Fibroblast of lung (primary cell): ENCODE measurements around the gene DENND11. TPM values are rescaled to one million over a fixed set of nuclear protein-coding genes. Genes with fewer than 3 reads are reported as not detected.

Source experiments
- DNase-seq, 2 donors: peaks; one replicate each; pipeline versions ENCODE4 v3.0.0 to v3.0.0-alpha.2; 2010; ENCODE audit warnings: low read depth in 2 of 2
- H2AFZ ChIP-seq: 2 replicates; pipeline ENCODE4 v1.5.1; 2012; ENCODE audit warnings: low read length, control low read depth, inconsistent platforms
- H3K27ac ChIP-seq: 2 replicates; pipeline ENCODE4 v1.5.1; 2011; ENCODE audit warnings: low read length, control low read depth; ENCODE audit not compliant: insufficient read depth
- H3K27me3 ChIP-seq: 2 replicates; pipeline ENCODE4 v1.5.1; 2011; ENCODE audit warnings: mild to moderate bottlenecking, low read length; ENCODE audit not compliant: control insufficient read depth, insufficient read depth
- H3K36me3 ChIP-seq: 2 replicates; pipeline ENCODE4 v1.5.1; 2011; ENCODE audit warnings: low read length; ENCODE audit not compliant: control insufficient read depth, insufficient read depth
- H3K4me1 ChIP-seq: 2 replicates; pipeline ENCODE4 v1.5.1; 2011; ENCODE audit warnings: low read length; ENCODE audit not compliant: control insufficient read depth, insufficient read depth; ENCODE audit errors: extremely low read depth
- H3K4me2 ChIP-seq: 2 replicates; pipeline ENCODE4 v1.5.1; 2011; ENCODE audit warnings: low read length, control low read depth; ENCODE audit not compliant: insufficient read depth; ENCODE audit errors: extremely low read depth
- H3K4me3 ChIP-seq, 4 experiments: fragments of 200-600 bp in 1 of 4; sonication (generic) in 1 of 4; replicated peaks in 1 of 4; 2 replicates each; pipeline ENCODE4 v1.5.1; 2011 to 2016; ENCODE audit warnings: low read length in 4 of 4, low read depth in 3 of 4, mild to moderate bottlenecking in 3 of 4, control low read depth in 2 of 4, inconsistent platforms in 1 of 4, mixed read lengths in 1 of 4; ENCODE audit not compliant: insufficient read depth in 1 of 4; ENCODE audit errors: control extremely low read depth in 1 of 4
- H3K79me2 ChIP-seq: 2 replicates; pipeline ENCODE4 v1.5.1; 2012; ENCODE audit warnings: mild to moderate bottlenecking, low read length, inconsistent platforms; ENCODE audit not compliant: control insufficient read depth, insufficient read depth
- H3K9ac ChIP-seq: 2 replicates; pipeline ENCODE4 v1.5.1; 2011; ENCODE audit warnings: mild to moderate bottlenecking, low read length, control low read depth; ENCODE audit not compliant: insufficient read depth
- H3K9me3 ChIP-seq: 2 replicates; pipeline ENCODE4 v1.5.1; 2012; ENCODE audit warnings: low read depth, low read length; ENCODE audit not compliant: control insufficient read depth, insufficient read depth
- H4K20me1 ChIP-seq: 2 replicates; pipeline ENCODE4 v1.5.1; 2011; ENCODE audit warnings: low read length; ENCODE audit not compliant: control insufficient read depth, insufficient read depth; ENCODE audit errors: extremely low read depth
- EZH2 ChIP-seq: IDR thresholded peaks from 2 replicates; pipeline ENCODE4 v1.5.1; 2012; ENCODE audit warnings: low read length, control low read depth, mild to moderate bottlenecking; ENCODE audit errors: missing control alignments
- polyA plus RNA-seq, 2 donors: library from polyadenylated mRNA; depleted of rRNA in 1 of 2; stranded (reverse) in 1 of 2; unstranded in 1 of 2; fragments of >200 nt; gene quantifications; 2 replicates each; pipeline ENCODE4 v1.2.1, GENCODE V29; 2011 to 2012; ENCODE audit warnings: missing spikeins in 1 of 2
- total RNA-seq: library from RNA; depleted of rRNA; stranded (reverse); fragments of >200 nt; gene quantifications from 2 replicates; pipeline ENCODE4 v1.2.1, GENCODE V29; 2014
- TF ChIP-seq, protein P1 (sequence below), 2 donors: IDR thresholded peaks in 1 of 2; conservative IDR thresholded peaks in 1 of 2; 1 replicate in 1 of 2; 2 replicates in 1 of 2; pipeline ENCODE4 v1.5.1; 2011 to 2012; ENCODE audit warnings: low read length in 2 of 2, control low read depth in 1 of 2, inconsistent platforms in 1 of 2, low read depth in 1 of 2, mild to moderate bottlenecking in 1 of 2

Gene DENND11
- total and polyA plus RNA-seq, 2 donors (not counting 1 experiment from before 2014, with no cell fraction given): 2.7 to 6.1 TPM

DNA sequence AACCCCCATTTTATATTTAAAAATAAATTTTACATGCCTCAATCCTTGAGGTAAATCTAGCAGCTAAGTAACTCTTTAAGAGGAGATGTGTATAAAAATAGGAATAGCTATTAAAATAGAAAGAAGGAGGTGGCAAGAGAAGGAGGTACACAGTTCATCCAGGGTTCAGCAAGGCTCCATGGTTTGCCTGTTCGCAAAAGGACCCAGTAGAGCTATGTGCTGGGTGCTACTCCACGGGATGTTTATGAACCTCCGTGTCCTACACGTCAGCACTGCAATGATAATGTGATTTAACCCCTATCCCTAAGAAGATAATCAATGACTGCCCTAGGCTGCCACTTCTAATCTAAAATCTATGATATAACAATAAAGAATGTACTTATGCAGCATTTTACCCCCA lies 926 bp upstream of the DENND11 start:
- DNase-seq: no peak
- no peak overlapping the region for H2AFZ ChIP-seq
- peak overlapping the region in 1 of 4 experiments; percentile 78 for H3K4me3 ChIP-seq
- H3K27ac ChIP-seq: no peak overlapping the region
- no peak overlapping the region for H3K9ac ChIP-seq
- no peaks in the 10 kb centered on the region for H3K4me1 ChIP-seq
- no peak for TF ChIP-seq EZH2
- TF ChIP-seq, protein P1, sequence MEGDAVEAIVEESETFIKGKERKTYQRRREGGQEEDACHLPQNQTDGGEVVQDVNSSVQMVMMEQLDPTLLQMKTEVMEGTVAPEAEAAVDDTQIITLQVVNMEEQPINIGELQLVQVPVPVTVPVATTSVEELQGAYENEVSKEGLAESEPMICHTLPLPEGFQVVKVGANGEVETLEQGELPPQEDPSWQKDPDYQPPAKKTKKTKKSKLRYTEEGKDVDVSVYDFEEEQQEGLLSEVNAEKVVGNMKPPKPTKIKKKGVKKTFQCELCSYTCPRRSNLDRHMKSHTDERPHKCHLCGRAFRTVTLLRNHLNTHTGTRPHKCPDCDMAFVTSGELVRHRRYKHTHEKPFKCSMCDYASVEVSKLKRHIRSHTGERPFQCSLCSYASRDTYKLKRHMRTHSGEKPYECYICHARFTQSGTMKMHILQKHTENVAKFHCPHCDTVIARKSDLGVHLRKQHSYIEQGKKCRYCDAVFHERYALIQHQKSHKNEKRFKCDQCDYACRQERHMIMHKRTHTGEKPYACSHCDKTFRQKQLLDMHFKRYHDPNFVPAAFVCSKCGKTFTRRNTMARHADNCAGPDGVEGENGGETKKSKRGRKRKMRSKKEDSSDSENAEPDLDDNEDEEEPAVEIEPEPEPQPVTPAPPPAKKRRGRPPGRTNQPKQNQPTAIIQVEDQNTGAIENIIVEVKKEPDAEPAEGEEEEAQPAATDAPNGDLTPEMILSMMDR (conservative IDR thresholded peaks at IDR 0.05 in 1 of 2, IDR thresholded peaks at IDR 0.05 in 1 of 2; ENCODE audit: low read depth in 1 of 2, low read length in 2 of 2): no peak
- no peaks in the 10 kb centered on the region for H3K36me3 ChIP-seq
- no peak overlapping the region for H3K4me2 ChIP-seq
- H3K9me3 ChIP-seq: no peaks in the 10 kb centered on the region
- H3K79me2 ChIP-seq: no peaks in the 10 kb centered on the region
- no peaks in the 10 kb centered on the region for H4K20me1 ChIP-seq
- no peaks in the 10 kb centered on the region for H3K27me3 ChIP-seq

DNA sequence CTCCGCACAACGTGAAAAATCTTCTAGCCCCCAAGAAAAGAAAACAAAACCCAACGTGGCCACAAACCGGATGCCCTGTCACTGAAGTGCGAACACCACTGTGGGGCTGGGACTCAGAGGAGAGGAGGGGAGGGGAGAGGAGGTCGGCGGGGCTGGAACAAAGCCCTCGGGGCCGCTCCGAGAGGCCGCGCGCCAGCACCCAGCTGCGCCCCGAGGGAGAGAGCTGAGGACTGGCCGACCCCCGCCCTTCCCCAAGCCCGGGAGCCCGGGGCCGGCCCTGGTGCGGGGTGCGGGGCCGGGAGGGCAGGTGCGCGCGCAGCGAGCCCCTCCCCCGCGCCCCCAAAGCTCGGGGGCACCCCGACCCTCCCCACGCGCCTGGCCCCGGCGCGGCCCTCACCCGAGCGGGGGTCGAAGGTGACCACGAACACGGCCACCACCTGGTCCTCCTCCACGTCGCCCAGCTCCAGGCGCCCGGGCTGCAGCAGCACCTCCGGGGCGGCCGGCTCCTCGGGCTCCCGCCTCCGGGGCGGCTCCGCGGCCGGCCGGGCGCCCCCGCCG lies 398 bp downstream of the DENND11 start:
- DNase-seq: peak; percentile 13 to 27
- Histone ChIP-seq H3K27me3 (no peaks in the 10 kb centered on the region), H3K9me3 (no peaks in the 10 kb centered on the region), H3K4me2 (peak overlapping the region; percentile 66), H3K36me3 (no peaks in the 10 kb centered on the region), H2AFZ (peak overlapping the region; percentile 36), H3K4me3 (peak overlapping the region; percentile 55 to 71 (median 60)), H3K79me2 (no peaks in the 10 kb centered on the region), H4K20me1 (no peaks in the 10 kb centered on the region), H3K9ac (peak overlapping the region; percentile 48), H3K27ac (no peak overlapping the region), H3K4me1 (no peaks in the 10 kb centered on the region)
- no peak for TF ChIP-seq EZH2
- TF ChIP-seq, protein P1 (conservative IDR thresholded peaks at IDR 0.05 in 1 of 2, IDR thresholded peaks at IDR 0.05 in 1 of 2; ENCODE audit: low read depth in 1 of 2, low read length in 2 of 2): no peak

DNA sequence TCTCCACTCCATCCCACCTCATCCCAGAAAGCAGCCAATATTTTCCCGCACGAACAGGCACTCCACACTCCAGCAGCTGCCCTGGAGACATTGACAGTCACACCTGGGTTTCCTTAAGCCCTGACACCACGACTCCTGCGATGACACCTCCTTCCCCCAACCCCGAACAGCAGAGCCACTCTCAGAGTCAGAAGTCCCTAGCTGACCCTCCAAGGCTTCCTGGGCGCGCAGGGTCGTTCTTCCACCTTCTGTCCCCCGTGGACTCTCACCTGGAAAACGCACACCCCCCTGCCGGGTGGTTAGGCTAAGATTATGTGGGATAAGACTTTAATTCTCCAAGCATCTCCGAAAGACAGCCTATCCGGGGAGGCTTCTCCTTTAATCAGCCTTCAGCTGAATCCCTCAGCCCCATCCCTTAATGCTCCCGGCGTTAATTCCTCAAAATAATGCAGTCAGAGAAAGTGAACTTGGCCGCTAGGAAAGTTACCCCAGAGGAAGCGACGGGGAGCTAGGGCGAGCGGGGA lies 1.1 kb downstream of the DENND11 start:
- TF ChIP-seq EZH2: no peak
- TF ChIP-seq, protein P1 (conservative IDR thresholded peaks at IDR 0.05 in 1 of 2, IDR thresholded peaks at IDR 0.05 in 1 of 2; ENCODE audit: low read depth in 1 of 2, low read length in 2 of 2): no peak
- Histone ChIP-seq H3K79me2 (no peaks in the 10 kb centered on the region), H3K4me1 (no peaks in the 10 kb centered on the region), H3K9ac (no peak overlapping the region), H3K9me3 (no peaks in the 10 kb centered on the region), H3K4me3 (peak overlapping the region in 2 of 4 experiments; percentile 54 to 71), H3K4me2 (peak overlapping the region; percentile 73), H3K27ac (no peak overlapping the region), H3K36me3 (no peaks in the 10 kb centered on the region), H3K27me3 (no peaks in the 10 kb centered on the region), H4K20me1 (no peaks in the 10 kb centered on the region), H2AFZ (no peak overlapping the region)
- no peak for DNase-seq
